ENCODE data around the gene SSH3. TPM values are rescaled to one million over a fixed set of nuclear protein-coding genes. Genes with fewer than 3 reads are reported as not detected.
A peak's percentile ranks its signal among the peaks of the same experiment; 100 is the strongest.

Gene SSH3
- total and polyA plus RNA-seq, 2 of the 4 experiments (the other 2 are of a cell fraction) = 7.3 to 26.7 TPM

DNA sequence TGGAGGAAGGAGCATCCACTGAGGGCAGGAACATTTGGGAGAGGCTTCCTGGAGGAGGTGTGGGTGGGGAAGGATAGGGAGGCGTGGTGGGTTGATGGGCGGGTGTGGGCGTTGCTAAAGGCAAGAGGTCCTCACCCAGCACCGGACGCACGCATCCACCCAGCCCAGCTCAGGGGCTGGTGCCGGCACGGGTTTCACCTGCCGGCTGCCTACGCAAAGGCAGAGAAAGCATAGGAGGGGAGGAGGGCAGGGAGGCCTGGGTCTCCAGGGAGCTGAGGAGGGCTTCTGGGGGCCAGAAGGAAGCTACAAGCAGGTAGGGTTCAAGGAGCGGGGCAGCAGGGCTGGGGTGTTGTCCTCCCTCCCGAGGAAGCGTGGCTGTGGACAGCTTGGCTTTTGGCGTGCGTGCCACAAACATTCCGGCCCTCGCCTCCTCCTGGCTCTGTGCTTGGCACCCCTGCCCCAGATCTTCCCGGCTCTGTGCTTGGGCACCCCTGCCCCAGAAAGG is 7.8 kb downstream of the SSH3 start:
- in situ Hi-C loops (cut with MboI; ENCODE audit: low sequenced_read_pairs) = loop anchor here (10.0 kb wide), 1 partner anchor 226 kb away; no protein-coding TSS in a partner anchor
- TF ChIP-seq MAZ (IDR thresholded peaks at IDR 0.05; ENCODE audit: borderline replicate concordance, low read depth, low read length) = no peak
- H3K4me3 ChIP-seq (ENCODE audit: insufficient read depth, low read depth, low read length) = no peak overlapping the region
- H3K27me3 ChIP-seq (ENCODE audit: control insufficient read depth, insufficient read depth, low read length) = no peaks in the 10 kb centered on the region
- dilution Hi-C loops (cut with HindIII; ENCODE audit: low sequenced_read_pairs, unreplicated experiment) = no loop called here
- no peak overlapping the region for H3K18ac ChIP-seq (ENCODE audit: low read depth, low read length)
- WGBS, 2 experiments (ENCODE audit: extremely low coverage in 2 of 2, insufficient read length in 1 of 2) = 91% methylated on average over 15 of the region's 18 CpGs; no CpG with 5 or more reads in 1 of the 2 experiments
- intact Hi-C loops (cut with micrococcal nuclease) = no loop called here
- ChIA-PET CTCF (no interaction called here), POLR2A (ENCODE audit: unreplicated experiment) (no interaction called here)
- H3K36me3 ChIP-seq (ENCODE audit: control insufficient read depth, insufficient read depth, low read length) = peaks cover 34% of the 10 kb centered on the region
- ATAC-seq (ENCODE audit: low read depth) (no peak), DNase-seq (no peak)
- H3K56ac ChIP-seq (ENCODE audit: extremely low read depth, insufficient read depth, low read length) = no peak overlapping the region
- no peak overlapping the region for H2AK5ac ChIP-seq (ENCODE audit: low read depth, low read length)
- H3K4ac ChIP-seq (ENCODE audit: low read depth, low read length) = no peak overlapping the region
- no peak overlapping the region for H4K91ac ChIP-seq (ENCODE audit: insufficient read depth, low read depth, low read length)
- no peak overlapping the region for H3K9ac ChIP-seq (ENCODE audit: low read depth, low read length)
- H2AK9ac ChIP-seq (replicated peaks; ENCODE audit: low read depth, low read length, poor library complexity) = peak overlapping the region; percentile 1
- H2BK15ac ChIP-seq (ENCODE audit: low read depth, low read length) = no peak overlapping the region
- no peak overlapping the region for H4K5ac ChIP-seq (ENCODE audit: low read depth, low read length)
- no peak overlapping the region for H3K4me2 ChIP-seq (ENCODE audit: low read depth, low read length)
- no peak overlapping the region for H2BK120ac ChIP-seq (ENCODE audit: low read depth, low read length)
- H4K8ac ChIP-seq (ENCODE audit: low read depth in 2 of 2, low read length in 2 of 2) = no peak overlapping the region
- no peaks in the 10 kb centered on the region for H3K79me1 ChIP-seq (ENCODE audit: low read depth in 1 of 2, low read length in 2 of 2)
- H3K9me3 ChIP-seq (ENCODE audit: control insufficient read depth, insufficient read depth, low read length) = no peaks in the 10 kb centered on the region
- H4K20me1 ChIP-seq (ENCODE audit: insufficient read depth, low read length) = no peaks in the 10 kb centered on the region
- no peaks in the 10 kb centered on the region for H3K4me1 ChIP-seq (ENCODE audit: control insufficient read depth, insufficient read depth, low read length)
- no peak overlapping the region for H3K27ac ChIP-seq (ENCODE audit: insufficient read depth, low read length)
- H2AFZ ChIP-seq (replicated peaks; ENCODE audit: low read length, poor library complexity) = no peak overlapping the region
- no peak overlapping the region for H2BK5ac ChIP-seq (ENCODE audit: low read depth, low read length, poor library complexity, severe bottlenecking)
- BruUV-seq (replicated peaks) = no TSS peak
- no peak overlapping the region for H3K14ac ChIP-seq (replicated peaks; ENCODE audit: low read depth, low read length)
- no peak overlapping the region for H2BK20ac ChIP-seq (ENCODE audit: low read depth, low read length)
- no peak overlapping the region for H3K23ac ChIP-seq (ENCODE audit: low read depth, low read length)
- H3K9me1 ChIP-seq (ENCODE audit: insufficient read depth, low read length) = no peaks in the 10 kb centered on the region
